ENCODE results near the gene PHF24.

PHF24 gene

GRCh38 chr9:34956648-34957047, 1.4 kb upstream of the PHF24 start:
- TF ChIP-seq CTCF (IDR thresholded peaks at IDR 0.05; ENCODE audit: low read depth, low read length) = no peak
- no peak overlapping the region for H3K4me3 ChIP-seq (replicated peaks in 1 of 2; ENCODE audit: low read depth in 2 of 2, low read length in 2 of 2)
- DNase-seq (ENCODE audit: low read depth in 2 of 2) = no peak

GRCh38 chr9:34958411-34958982, 412 bp downstream of the PHF24 start:
- DNase-seq (ENCODE audit: low read depth in 2 of 2) = no peak
- H3K4me3 ChIP-seq (replicated peaks in 1 of 2; ENCODE audit: low read depth in 2 of 2, low read length in 2 of 2) = peak overlapping the region in 1 of 2 donors; percentile 22
- no peak for TF ChIP-seq CTCF (IDR thresholded peaks at IDR 0.05; ENCODE audit: low read depth, low read length)

- DNase-seq (ENCODE audit: low read depth in 2 of 2) = no peak
- H3K4me3 ChIP-seq (replicated peaks in 1 of 2; ENCODE audit: low read depth in 2 of 2, low read length in 2 of 2) = no peak overlapping the region
- TF ChIP-seq CTCF (IDR thresholded peaks at IDR 0.05; ENCODE audit: low read depth, low read length) = no peak
Measured at GRCh38 chr9:34959461-34959860, 1.4 kb downstream of the PHF24 start.

GRCh38 chr9:34961574-34962490, 3.7 kb downstream of the PHF24 start:
- H3K4me3 ChIP-seq (replicated peaks in 1 of 2; ENCODE audit: low read depth in 2 of 2, low read length in 2 of 2) = no peak overlapping the region
- no peak for TF ChIP-seq CTCF (IDR thresholded peaks at IDR 0.05; ENCODE audit: low read depth, low read length)
- DNase-seq (ENCODE audit: low read depth in 2 of 2) = peak; percentile 75 to 87

GRCh38 chr9:34962546-34962945, 4.5 kb downstream of the PHF24 start:
- DNase-seq (ENCODE audit: low read depth in 2 of 2) = no peak
- H3K4me3 ChIP-seq (replicated peaks in 1 of 2; ENCODE audit: low read depth in 2 of 2, low read length in 2 of 2) = no peak overlapping the region
- no peak for TF ChIP-seq CTCF (IDR thresholded peaks at IDR 0.05; ENCODE audit: low read depth, low read length)

GRCh38 chr9:34963552-34963951, 5.5 kb downstream of the PHF24 start:
- no peak overlapping the region for H3K4me3 ChIP-seq (replicated peaks in 1 of 2; ENCODE audit: low read depth in 2 of 2, low read length in 2 of 2)
- TF ChIP-seq CTCF (IDR thresholded peaks at IDR 0.05; ENCODE audit: low read depth, low read length) = no peak
- DNase-seq (ENCODE audit: low read depth in 2 of 2) = no peak

All from cardiac fibroblast (primary cell).